Measurements from ENCODE around the gene PRPF4. TPM values are rescaled to one million over a fixed set of nuclear protein-coding genes. Genes with fewer than 3 reads are reported as not detected.

PRPF4 gene
- total RNA-seq, 1 donor from 2014 or later: 20.8 TPM

GRCh38 chr9:113311961-113312360 is 36.5 kb downstream of the PRPF4 start:
- no peak overlapping the region for H3K4me3 Mint-ChIP-seq (ENCODE audit: unreplicated experiment)
- TF ChIP-seq CTCF (IDR thresholded peaks at IDR 0.05): no peak
- no peak overlapping the region for H3K27ac Mint-ChIP-seq (ENCODE audit: unreplicated experiment)
- H3K36me3 Mint-ChIP-seq (ENCODE audit: low read depth): no peaks in the 10 kb centered on the region
- no peaks in the 10 kb centered on the region for H3K9me3 Mint-ChIP-seq (ENCODE audit: low read depth)
- no peak for DNase-seq (ENCODE audit: low spot score)
- no peaks in the 10 kb centered on the region for H3K27me3 Mint-ChIP-seq (ENCODE audit: low read depth)
- peaks cover 5% of the 10 kb centered on the region for H3K4me1 Mint-ChIP-seq (ENCODE audit: low read depth)

- Mint-ChIP-seq H3K27me3 (ENCODE audit: low read depth) (no peaks in the 10 kb centered on the region), H3K4me3 (ENCODE audit: unreplicated experiment) (no peak overlapping the region), H3K9me3 (ENCODE audit: low read depth) (no peaks in the 10 kb centered on the region), H3K27ac (ENCODE audit: unreplicated experiment) (no peak overlapping the region), H3K36me3 (ENCODE audit: low read depth) (no peaks in the 10 kb centered on the region), H3K4me1 (ENCODE audit: low read depth) (peaks cover 5% of the 10 kb centered on the region)
- no peak for TF ChIP-seq CTCF (IDR thresholded peaks at IDR 0.05)
- no peak for DNase-seq (ENCODE audit: low spot score)
Observed at GRCh38 chr9:113313261-113313660, 37.8 kb downstream of the PRPF4 start.

GRCh38 chr9:113315231-113315630 is 39.8 kb downstream of the PRPF4 start:
- Mint-ChIP-seq H3K4me1 (ENCODE audit: low read depth) (peaks cover 5% of the 10 kb centered on the region), H3K27me3 (ENCODE audit: low read depth) (no peaks in the 10 kb centered on the region), H3K36me3 (ENCODE audit: low read depth) (peaks cover 4% of the 10 kb centered on the region), H3K9me3 (ENCODE audit: low read depth) (no peaks in the 10 kb centered on the region), H3K4me3 (ENCODE audit: unreplicated experiment) (no peak overlapping the region), H3K27ac (ENCODE audit: unreplicated experiment) (no peak overlapping the region)
- TF ChIP-seq CTCF (IDR thresholded peaks at IDR 0.05): no peak
- no peak for DNase-seq (ENCODE audit: low spot score)

- no peak overlapping the region for H3K27ac Mint-ChIP-seq (ENCODE audit: unreplicated experiment)
- H3K9me3 Mint-ChIP-seq (ENCODE audit: low read depth): no peaks in the 10 kb centered on the region
- no peaks in the 10 kb centered on the region for H3K27me3 Mint-ChIP-seq (ENCODE audit: low read depth)
- H3K36me3 Mint-ChIP-seq (ENCODE audit: low read depth): peaks cover 4% of the 10 kb centered on the region
- peaks cover 5% of the 10 kb centered on the region for H3K4me1 Mint-ChIP-seq (ENCODE audit: low read depth)
- no peak overlapping the region for H3K4me3 Mint-ChIP-seq (ENCODE audit: unreplicated experiment)
- TF ChIP-seq CTCF (IDR thresholded peaks at IDR 0.05): no peak
- DNase-seq (ENCODE audit: low spot score): no peak
Observed at GRCh38 chr9:113316030-113316429, 40.6 kb downstream of the PRPF4 start.

GRCh38 chr9:113317777-113318176 is 42.3 kb downstream of the PRPF4 start:
- no peak overlapping the region for H3K4me3 Mint-ChIP-seq (ENCODE audit: unreplicated experiment)
- DNase-seq (ENCODE audit: low spot score): no peak
- peaks cover 2% of the 10 kb centered on the region for H3K27me3 Mint-ChIP-seq (ENCODE audit: low read depth)
- H3K27ac Mint-ChIP-seq (ENCODE audit: unreplicated experiment): no peak overlapping the region
- H3K9me3 Mint-ChIP-seq (ENCODE audit: low read depth): no peaks in the 10 kb centered on the region
- TF ChIP-seq CTCF (IDR thresholded peaks at IDR 0.05): peak; percentile 48
- H3K4me1 Mint-ChIP-seq (ENCODE audit: low read depth): peaks cover 5% of the 10 kb centered on the region
- peaks cover 4% of the 10 kb centered on the region for H3K36me3 Mint-ChIP-seq (ENCODE audit: low read depth)

Data from chondrocyte (in vitro differentiated cells).